ENCODE measurements around the gene PRKCA.
A peak's percentile ranks its signal among the peaks of the same experiment; 100 is the strongest.

Gene PRKCA

GRCh38 chr17:66416207-66416940 lies 114.0 kb downstream of the PRKCA start:
- TF ChIP-seq ZFP30 (CRISPR knock-in tag; IDR thresholded peaks at IDR 0.05) (no peak), POU6F1 (CRISPR knock-in tag; IDR thresholded peaks at IDR 0.05; ENCODE audit: borderline replicate concordance, low read depth) (no peak), GLIS3 (CRISPR knock-in tag; IDR thresholded peaks at IDR 0.05) (no peak), ARNTL (CRISPR knock-in tag; IDR thresholded peaks at IDR 0.05; ENCODE audit: borderline replicate concordance, low read depth) (no peak), CSRNP3 (CRISPR knock-in tag; IDR thresholded peaks at IDR 0.05) (no peak), TSHZ2 (CRISPR knock-in tag; IDR thresholded peaks at IDR 0.05) (no peak), TCF4 (CRISPR knock-in tag; IDR thresholded peaks at IDR 0.05; ENCODE audit: borderline replicate concordance) (no peak), ZFP3 (CRISPR knock-in tag; IDR thresholded peaks at IDR 0.05) (no peak), ISL1 (CRISPR knock-in tag; IDR thresholded peaks at IDR 0.05) (no peak), OSR1 (CRISPR knock-in tag; IDR thresholded peaks at IDR 0.05) (no peak), ZNF70 (CRISPR knock-in tag; IDR thresholded peaks at IDR 0.05) (no peak), ESRRG (CRISPR knock-in tag; IDR thresholded peaks at IDR 0.05) (no peak), PPARA (CRISPR knock-in tag; IDR thresholded peaks at IDR 0.05; ENCODE audit: borderline replicate concordance) (no peak), SNAI2 (CRISPR knock-in tag; IDR thresholded peaks at IDR 0.05) (no peak)
- no peak for ATAC-seq

GRCh38 chr17:66417300-66417719 lies 114.9 kb downstream of the PRKCA start:
- no peak for TF ChIP-seq ARNTL (CRISPR knock-in tag; IDR thresholded peaks at IDR 0.05; ENCODE audit: borderline replicate concordance, low read depth)
- TF ChIP-seq PATZ1 (CRISPR knock-in tag; IDR thresholded peaks at IDR 0.05; ENCODE audit: borderline replicate concordance), result no peak
- TF ChIP-seq TSHZ2 (CRISPR knock-in tag; IDR thresholded peaks at IDR 0.05), result no peak
- TF ChIP-seq OSR1 (CRISPR knock-in tag; IDR thresholded peaks at IDR 0.05), result no peak
- no peak for TF ChIP-seq ZNF70 (CRISPR knock-in tag; IDR thresholded peaks at IDR 0.05)
- no peak for TF ChIP-seq TCF4 (CRISPR knock-in tag; IDR thresholded peaks at IDR 0.05; ENCODE audit: borderline replicate concordance)
- no peak for ATAC-seq

GRCh38 chr17:66420961-66421371 lies 118.6 kb downstream of the PRKCA start:
- peak; percentile 59 for ATAC-seq
- TF ChIP-seq CSRNP3 (CRISPR knock-in tag; IDR thresholded peaks at IDR 0.05), result peak; percentile 90
- peak; percentile 90; the same call in 1 of the 2 replicates for TF ChIP-seq POU6F1 (CRISPR knock-in tag; IDR thresholded peaks at IDR 0.05; ENCODE audit: borderline replicate concordance, low read depth)
- TF ChIP-seq ZFP3 (CRISPR knock-in tag; IDR thresholded peaks at IDR 0.05), result peak; percentile 90
- TF ChIP-seq GLIS3 (CRISPR knock-in tag; IDR thresholded peaks at IDR 0.05), result peak; percentile 95
- peak; percentile 52; the same call in 1 of the 2 replicates for TF ChIP-seq TOX (CRISPR knock-in tag; IDR thresholded peaks at IDR 0.05; ENCODE audit: borderline replicate concordance)
- TF ChIP-seq ARNTL (CRISPR knock-in tag; IDR thresholded peaks at IDR 0.05; ENCODE audit: borderline replicate concordance, low read depth), result no peak
- peak; percentile 97 for TF ChIP-seq ISL1 (CRISPR knock-in tag; IDR thresholded peaks at IDR 0.05)
- peak; percentile 53; the same call in 1 of the 2 replicates for TF ChIP-seq RARB (CRISPR knock-in tag; IDR thresholded peaks at IDR 0.05)
- TF ChIP-seq ZNF565 (CRISPR knock-in tag; conservative IDR thresholded peaks at IDR 0.05; ENCODE audit: low read depth), result no peak
- TF ChIP-seq BACH2 (CRISPR knock-in tag; IDR thresholded peaks at IDR 0.05; ENCODE audit: borderline replicate concordance), result 0 out of 2 replicates have a peak, but pooled peaks have one; percentile 30
- peak; percentile 99 for TF ChIP-seq CREB5 (CRISPR knock-in tag; IDR thresholded peaks at IDR 0.05; ENCODE audit: low read depth)
